ENCODE data around the gene DCTN1. TPM values are rescaled to one million over a fixed set of nuclear protein-coding genes. Genes with fewer than 3 reads are reported as not detected.
"Not testable (repeated sequence)": the region's sequence is repeated elsewhere in the genome, so short reads cannot be mapped to it uniquely, and the experiment has no call there.

DCTN1 gene
- total RNA-seq, 1 donor: 153 TPM

DNA sequence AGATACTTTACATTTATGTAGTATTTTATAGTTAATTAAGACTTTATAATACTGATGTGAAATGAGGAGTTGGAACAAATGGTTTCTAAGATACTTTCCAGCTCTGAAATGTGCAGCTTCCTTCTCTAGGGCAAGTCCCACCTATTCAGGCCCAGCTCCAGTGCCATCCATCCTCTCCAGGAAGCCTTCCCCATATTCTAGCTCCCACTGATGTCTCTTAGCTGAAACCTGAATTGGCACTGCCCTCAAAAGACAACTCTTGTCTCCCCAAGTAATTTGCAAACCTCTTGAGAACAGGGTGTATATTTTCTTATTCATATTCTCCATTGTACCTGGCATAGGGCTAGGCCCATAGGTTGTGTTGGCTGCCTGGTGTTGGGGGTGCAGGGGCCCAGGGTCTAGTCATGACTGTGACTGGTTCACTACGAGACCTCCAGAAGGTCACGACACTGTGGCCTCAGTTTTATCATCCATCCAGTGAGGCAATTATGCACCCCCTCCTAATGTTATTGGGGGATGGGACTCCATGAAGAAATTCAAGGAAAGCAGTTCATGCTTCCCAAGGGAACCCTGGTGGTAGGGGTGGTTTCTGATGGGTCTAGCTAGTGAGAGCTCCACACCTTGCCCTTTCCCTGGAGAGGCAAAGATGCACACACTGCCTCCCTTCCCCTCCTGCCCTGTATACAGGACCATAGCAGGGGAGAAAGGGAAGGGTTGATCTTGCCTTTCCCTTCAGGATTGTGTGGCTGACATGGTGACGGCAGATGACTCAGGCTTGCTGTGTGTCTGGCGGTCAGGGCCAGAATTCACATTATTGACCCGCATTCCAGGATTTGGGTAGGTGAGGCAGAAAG, 44.3 kb upstream of the DCTN1 start:
- no peak for DNase-seq (ENCODE audit: low read depth)
- H3K4me3 ChIP-seq (ENCODE audit: low read depth, low read length): no peak overlapping the region
- TF ChIP-seq, protein P1, sequence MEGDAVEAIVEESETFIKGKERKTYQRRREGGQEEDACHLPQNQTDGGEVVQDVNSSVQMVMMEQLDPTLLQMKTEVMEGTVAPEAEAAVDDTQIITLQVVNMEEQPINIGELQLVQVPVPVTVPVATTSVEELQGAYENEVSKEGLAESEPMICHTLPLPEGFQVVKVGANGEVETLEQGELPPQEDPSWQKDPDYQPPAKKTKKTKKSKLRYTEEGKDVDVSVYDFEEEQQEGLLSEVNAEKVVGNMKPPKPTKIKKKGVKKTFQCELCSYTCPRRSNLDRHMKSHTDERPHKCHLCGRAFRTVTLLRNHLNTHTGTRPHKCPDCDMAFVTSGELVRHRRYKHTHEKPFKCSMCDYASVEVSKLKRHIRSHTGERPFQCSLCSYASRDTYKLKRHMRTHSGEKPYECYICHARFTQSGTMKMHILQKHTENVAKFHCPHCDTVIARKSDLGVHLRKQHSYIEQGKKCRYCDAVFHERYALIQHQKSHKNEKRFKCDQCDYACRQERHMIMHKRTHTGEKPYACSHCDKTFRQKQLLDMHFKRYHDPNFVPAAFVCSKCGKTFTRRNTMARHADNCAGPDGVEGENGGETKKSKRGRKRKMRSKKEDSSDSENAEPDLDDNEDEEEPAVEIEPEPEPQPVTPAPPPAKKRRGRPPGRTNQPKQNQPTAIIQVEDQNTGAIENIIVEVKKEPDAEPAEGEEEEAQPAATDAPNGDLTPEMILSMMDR (IDR thresholded peaks at IDR 0.05; ENCODE audit: insufficient read depth, low read depth, low read length): no peak

DNA sequence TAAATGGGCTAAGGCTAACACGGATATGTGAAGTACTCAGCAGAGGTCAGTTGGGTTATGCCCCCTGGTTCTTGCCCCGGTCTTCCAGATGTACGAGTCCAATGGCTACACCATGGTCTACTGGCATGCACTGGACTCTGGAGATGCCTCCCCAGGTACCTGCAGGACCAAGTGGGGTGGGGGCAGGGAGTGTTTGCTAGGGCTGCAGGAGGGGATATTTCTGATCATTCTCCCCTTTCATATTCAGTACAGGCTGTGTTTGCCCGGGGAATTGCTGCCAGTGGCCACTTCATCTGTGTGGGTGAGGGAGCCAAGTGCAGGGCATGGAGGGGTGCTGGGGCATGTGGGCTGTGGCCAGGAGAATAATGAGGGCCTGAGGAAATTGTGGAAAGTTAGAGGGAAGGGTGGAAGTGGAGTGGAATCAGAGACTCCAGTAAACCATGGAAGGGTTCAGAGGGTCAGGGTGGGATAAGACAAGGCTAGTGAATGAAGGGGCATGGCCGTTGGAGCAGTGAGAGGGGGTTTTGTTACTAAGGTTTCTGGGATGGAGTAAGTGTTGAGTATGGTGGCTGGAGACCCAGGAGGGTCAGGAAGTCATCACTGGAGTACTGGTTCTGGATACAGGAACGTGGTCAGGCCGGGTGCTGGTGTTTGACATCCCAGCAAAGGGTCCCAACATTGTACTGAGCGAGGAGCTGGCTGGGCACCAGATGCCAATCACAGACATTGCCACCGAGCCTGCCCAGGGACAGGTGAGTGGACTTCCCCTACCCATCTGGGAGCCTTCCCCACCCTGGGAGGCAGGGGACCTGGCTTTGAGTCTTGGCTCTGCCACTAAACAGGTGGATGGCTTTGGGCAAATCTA, 43.4 kb upstream of the DCTN1 start:
- DNase-seq (ENCODE audit: low read depth): no peak
- TF ChIP-seq, protein P1 (IDR thresholded peaks at IDR 0.05; ENCODE audit: insufficient read depth, low read depth, low read length): no peak
- H3K4me3 ChIP-seq (ENCODE audit: low read depth, low read length): no peak overlapping the region

DNA sequence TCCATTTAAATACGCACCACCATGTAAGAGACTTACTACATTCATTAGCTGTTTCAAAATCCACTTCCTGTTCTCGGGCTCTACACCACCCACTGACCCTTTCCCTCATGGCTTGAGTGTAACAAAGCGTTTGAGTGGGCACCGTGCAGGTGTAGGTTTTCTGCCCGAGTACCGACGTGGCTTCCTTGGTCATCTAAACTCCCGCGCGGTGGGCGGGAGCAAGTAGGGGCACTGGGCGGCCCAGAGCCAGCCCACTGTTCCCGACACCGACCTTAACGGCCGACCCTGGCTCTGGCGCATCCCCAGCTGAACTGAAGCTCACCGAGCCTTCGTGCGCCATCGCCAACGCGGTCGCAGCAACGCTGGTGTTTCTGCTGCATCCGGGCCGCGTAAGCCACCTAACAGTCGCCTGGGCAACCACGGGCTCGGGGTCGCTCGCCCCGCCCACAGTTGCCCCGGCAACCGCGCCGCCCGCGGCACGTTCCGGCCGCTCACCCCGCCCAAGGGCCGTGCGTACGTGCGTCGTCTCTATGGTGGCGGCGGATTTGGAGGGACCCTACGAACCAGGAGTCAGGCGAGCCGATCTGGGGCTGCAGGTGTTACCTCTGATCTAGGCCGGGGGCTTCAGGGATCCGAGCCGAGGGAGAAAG, 41.2 kb upstream of the DCTN1 start, which contains the start of the genes C2orf81 and WDR54:
C2orf81 (minus strand) TSS at position 399 of the 650 bp plus-strand sequence; CDS start at position 340, 59 bp downstream.
WDR54 (plus strand) TSS at position 510 of the 650 bp plus-strand sequence. CDS start 424 bp downstream, outside the sequence.
- DNase-seq (ENCODE audit: low read depth): peak; percentile 84
- peak within 1 kb of the TSS; percentile 78 for H3K4me3 ChIP-seq (ENCODE audit: low read depth, low read length)
- TF ChIP-seq, protein P1 (IDR thresholded peaks at IDR 0.05; ENCODE audit: insufficient read depth, low read depth, low read length): no peak

DNA sequence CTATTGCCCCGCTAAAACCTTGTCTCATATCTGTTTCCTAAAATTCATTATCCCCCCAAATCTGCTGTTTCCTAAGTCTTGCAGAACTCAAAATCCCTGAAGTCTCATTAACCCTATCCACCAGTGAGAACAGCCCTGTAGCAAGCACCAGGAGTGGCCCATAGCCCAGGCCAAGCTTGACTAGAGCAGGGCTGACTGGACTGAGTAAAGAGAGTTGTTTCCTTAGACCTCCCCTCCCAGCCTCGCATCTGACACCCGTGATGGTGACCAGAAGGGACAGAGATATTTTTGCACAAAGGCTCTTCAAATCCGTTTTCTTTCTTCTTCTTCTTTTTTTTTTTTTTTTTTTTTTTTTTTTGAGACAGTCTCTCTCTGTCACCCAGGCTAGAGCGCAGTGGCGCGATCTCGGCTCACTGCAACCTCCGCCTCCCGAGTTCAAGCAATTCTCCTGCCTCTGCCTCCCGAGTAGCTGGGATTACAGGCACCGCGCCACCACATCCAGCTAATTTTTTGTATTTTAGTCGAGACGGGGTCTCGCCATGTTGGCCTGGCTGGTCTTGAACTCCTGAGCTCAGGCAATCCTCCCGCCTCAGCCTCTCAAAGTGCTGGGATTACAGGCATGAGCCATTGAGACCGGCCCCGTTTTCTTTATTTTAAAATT, 40.5 kb upstream of the DCTN1 start:
- peak overlapping the region; percentile 78 for H3K4me3 ChIP-seq (ENCODE audit: low read depth, low read length)
- not testable (repeated sequence) for DNase-seq (ENCODE audit: low read depth)

DNA sequence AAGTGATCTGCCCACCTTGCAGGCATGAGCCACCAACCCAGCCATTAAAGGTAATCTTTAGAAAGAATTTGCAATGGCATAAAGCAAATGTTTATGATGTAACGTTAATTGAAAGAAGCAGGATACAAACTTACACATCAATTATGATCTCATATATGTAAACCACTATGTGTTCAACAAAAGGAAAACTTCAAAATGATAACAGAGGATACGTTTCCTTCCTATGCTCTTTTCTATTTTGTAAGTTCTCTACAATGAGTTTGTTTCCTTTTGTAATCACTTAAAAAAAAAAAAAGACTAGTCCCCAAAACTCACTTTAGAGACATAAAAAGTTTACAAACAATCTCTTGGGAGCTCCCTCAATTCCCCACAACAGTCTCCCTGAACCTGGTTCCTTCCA, 39.9 kb upstream of the DCTN1 start:
- H3K4me3 ChIP-seq (ENCODE audit: low read depth, low read length): no peak overlapping the region
- DNase-seq (ENCODE audit: low read depth): no peak
- TF ChIP-seq, protein P1 (IDR thresholded peaks at IDR 0.05; ENCODE audit: insufficient read depth, low read depth, low read length): no peak

DNA sequence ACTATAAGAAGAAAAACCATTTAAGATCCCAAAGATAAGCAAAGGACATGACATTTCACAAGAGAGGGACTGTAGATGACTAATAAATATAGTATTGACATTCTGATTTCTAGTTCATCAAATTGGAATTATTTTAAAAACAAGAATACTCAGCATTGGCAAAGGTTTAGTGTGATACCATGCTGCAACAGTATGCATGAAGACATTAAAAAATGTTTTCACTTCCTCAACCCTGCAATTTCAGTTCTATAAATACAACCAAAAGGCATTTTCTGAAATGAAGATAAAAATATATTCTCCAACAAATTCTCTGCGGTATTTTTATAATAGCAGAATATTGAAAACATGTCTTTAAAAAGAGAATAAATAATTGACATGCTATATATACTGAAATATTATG, 39.2 kb upstream of the DCTN1 start:
- TF ChIP-seq, protein P1 (IDR thresholded peaks at IDR 0.05; ENCODE audit: insufficient read depth, low read depth, low read length): no peak
- H3K4me3 ChIP-seq (ENCODE audit: low read depth, low read length): no peak overlapping the region
- DNase-seq (ENCODE audit: low read depth): no peak
